GM23338 (cell line): ENCODE measurements around the gene SYTL1. TPM values are rescaled to one million over a fixed set of nuclear protein-coding genes. Genes with fewer than 3 reads are reported as not detected.
A peak's percentile ranks its signal among the peaks of the same experiment; 100 is the strongest.

ENCODE experiments used
- ATAC-seq: fragments of 200-7000 bp; cut with Tn5 transposase; 3 replicates; pipeline ENCODE4 v1.9.1; 2020
- DNase-seq: peaks from one replicate; pipeline ENCODE4 v3.0.0-alpha.2; 2015; ENCODE audit warnings: low spot score
- H2AFZ ChIP-seq: fragments of 200-600 bp; sonication (generic); 2 replicates; pipeline ENCODE4 v1.8.0; 2016; ENCODE audit warnings: antibody characterized with exemption, mild to moderate bottlenecking, moderate library complexity
- H3F3A ChIP-seq: fragments of 200-600 bp; sonication (generic); replicated peaks from 2 replicates; pipeline ENCODE4 v1.8.0; 2017; ENCODE audit warnings: antibody characterized with exemption, mixed run types, low read depth
- H3K27ac ChIP-seq: fragments of 200-600 bp; sonication (generic); 2 replicates; pipeline ENCODE4 v1.6.1; 2016; ENCODE audit warnings: low read depth
- H3K27me3 ChIP-seq: fragments of 200-600 bp; sonication (generic); 2 replicates; pipeline ENCODE4 v1.8.0; 2016; ENCODE audit warnings: mild to moderate bottlenecking, mixed run types, moderate library complexity; ENCODE audit not compliant: insufficient read depth
- H3K36me3 ChIP-seq: fragments of 200-600 bp; sonication (generic); 2 replicates; pipeline ENCODE4 v1.8.0; 2016; ENCODE audit warnings: mild to moderate bottlenecking; ENCODE audit not compliant: insufficient read depth
- H3K4me1 ChIP-seq: fragments of 200-600 bp; sonication (generic); 2 replicates; pipeline ENCODE4 v1.8.0; 2016; ENCODE audit warnings: mild to moderate bottlenecking, moderate library complexity; ENCODE audit not compliant: insufficient read depth
- H3K4me2 ChIP-seq: fragments of 200-600 bp; sonication (generic); 2 replicates; pipeline ENCODE4 v1.7.1; 2017; ENCODE audit warnings: mixed run types
- H3K4me3 ChIP-seq: fragments of 200-600 bp; sonication (generic); 2 replicates; pipeline ENCODE4 v1.6.1; 2016; ENCODE audit warnings: mixed run types
- H3K79me2 ChIP-seq: fragments of 200-600 bp; sonication (generic); replicated peaks from 2 replicates; pipeline ENCODE4 v1.8.0; 2017; ENCODE audit warnings: mild to moderate bottlenecking; ENCODE audit not compliant: insufficient read depth
- H3K9me2 ChIP-seq: fragments of 200-600 bp; sonication (generic); 2 replicates; pipeline ENCODE4 v1.8.0; 2017; ENCODE audit not compliant: insufficient read depth
- H4K20me1 ChIP-seq: fragments of 200-600 bp; sonication (generic); replicated peaks from 2 replicates; pipeline ENCODE4 v1.8.0; 2017; ENCODE audit warnings: mild to moderate bottlenecking; ENCODE audit not compliant: insufficient read depth
- H3K27ac Mint-ChIP-seq: 2 replicates; pipeline ENCODE4 v1.8.0; 2020; ENCODE audit warnings: inconsistent platforms, mild to moderate bottlenecking, moderate library complexity, mixed read lengths
- H3K27me3 Mint-ChIP-seq: 3 replicates; pipeline ENCODE4 v1.8.0; 2022; ENCODE audit warnings: low read depth, mild to moderate bottlenecking, moderate library complexity, mixed read lengths, inconsistent platforms; ENCODE audit not compliant: insufficient read depth, poor library complexity
- H3K36me3 Mint-ChIP-seq: 3 replicates; pipeline ENCODE4 v1.8.0; 2021; ENCODE audit warnings: low read depth, mild to moderate bottlenecking, inconsistent platforms, moderate library complexity, mixed read lengths
- H3K4me1 Mint-ChIP-seq: 3 replicates; pipeline ENCODE4 v1.8.0; 2020; ENCODE audit warnings: mild to moderate bottlenecking, inconsistent platforms, mixed read lengths
- H3K4me3 Mint-ChIP-seq: 3 replicates; pipeline ENCODE4 v1.8.0; 2021; ENCODE audit warnings: moderate library complexity, mild to moderate bottlenecking, inconsistent platforms, mixed read lengths
- H3K9me3 Mint-ChIP-seq: 3 replicates; pipeline ENCODE4 v1.8.0; 2020; ENCODE audit warnings: moderate library complexity, mild to moderate bottlenecking, inconsistent platforms, mixed read lengths
- CREB1 ChIP-seq: fragments of 250-450 bp; sonication (Bioruptor Pico); IDR thresholded peaks from 2 replicates; pipeline ENCODE4 v1.5.0; 2020; ENCODE audit warnings: low read depth, mild to moderate bottlenecking, moderate library complexity
- EZH2phosphoT487 ChIP-seq: fragments of 200-600 bp; sonication (generic); IDR thresholded peaks from one replicate; pipeline ENCODE4 v1.8.1; 2018; ENCODE audit warnings: antibody characterized with exemption; ENCODE audit not compliant: unreplicated experiment
- NANOG ChIP-seq: IDR thresholded peaks from 2 replicates; pipeline ENCODE4 v1.6.1; 2016; ENCODE audit warnings: antibody characterized with exemption, borderline replicate concordance
- POLR2AphosphoS5 ChIP-seq: IDR thresholded peaks from 2 replicates; pipeline ENCODE4 v1.6.1; 2016; ENCODE audit warnings: antibody characterized with exemption, low read depth
- ZNF331 ChIP-seq: fragments of 250-450 bp; sonication (Bioruptor Pico); IDR thresholded peaks from 2 replicates; pipeline ENCODE4 v1.5.0; 2020; ENCODE audit warnings: low read depth, mild to moderate bottlenecking, moderate library complexity
- polyA plus RNA-seq: library from polyadenylated mRNA; unstranded; fragments of >200 nt; fragmentation: Nextera tagmentation; extraction: Ambion mirVana; gene quantifications from 2 replicates; pipeline ENCODE4 v1.2.1, GENCODE V29; 2016
- total RNA-seq: library from RNA; depleted of rRNA; stranded (reverse); fragments of >200 nt; shearing (Covaris generic); gene quantifications from 2 replicates; pipeline ENCODE4 v1.2.3, GENCODE V29; 2014
- TF ChIP-seq, protein P1 (sequence below), 2 experiments: fragments of 200-600 bp in 1 of 2; sonication (generic) in 1 of 2; conservative IDR thresholded peaks; 2 replicates each; pipeline versions ENCODE4 v1.5.1 to v1.6.1; 2016 to 2017; ENCODE audit warnings: antibody characterized with exemption in 2 of 2, low read depth in 2 of 2, mild to moderate bottlenecking in 2 of 2, moderate library complexity in 1 of 2
- TF ChIP-seq, protein P2 (sequence below): IDR thresholded peaks from 2 replicates; pipeline ENCODE4 v1.6.1; 2016; ENCODE audit warnings: antibody characterized with exemption
- TF ChIP-seq, protein P3 (sequence below): IDR thresholded peaks from one replicate; pipeline ENCODE4 v1.6.1; 2018; ENCODE audit warnings: antibody characterized with exemption; ENCODE audit not compliant: unreplicated experiment

SYTL1 gene
- total and polyA plus RNA-seq, 2 experiments from 2014 or later, result 4.9 to 12.3 TPM

DNA sequence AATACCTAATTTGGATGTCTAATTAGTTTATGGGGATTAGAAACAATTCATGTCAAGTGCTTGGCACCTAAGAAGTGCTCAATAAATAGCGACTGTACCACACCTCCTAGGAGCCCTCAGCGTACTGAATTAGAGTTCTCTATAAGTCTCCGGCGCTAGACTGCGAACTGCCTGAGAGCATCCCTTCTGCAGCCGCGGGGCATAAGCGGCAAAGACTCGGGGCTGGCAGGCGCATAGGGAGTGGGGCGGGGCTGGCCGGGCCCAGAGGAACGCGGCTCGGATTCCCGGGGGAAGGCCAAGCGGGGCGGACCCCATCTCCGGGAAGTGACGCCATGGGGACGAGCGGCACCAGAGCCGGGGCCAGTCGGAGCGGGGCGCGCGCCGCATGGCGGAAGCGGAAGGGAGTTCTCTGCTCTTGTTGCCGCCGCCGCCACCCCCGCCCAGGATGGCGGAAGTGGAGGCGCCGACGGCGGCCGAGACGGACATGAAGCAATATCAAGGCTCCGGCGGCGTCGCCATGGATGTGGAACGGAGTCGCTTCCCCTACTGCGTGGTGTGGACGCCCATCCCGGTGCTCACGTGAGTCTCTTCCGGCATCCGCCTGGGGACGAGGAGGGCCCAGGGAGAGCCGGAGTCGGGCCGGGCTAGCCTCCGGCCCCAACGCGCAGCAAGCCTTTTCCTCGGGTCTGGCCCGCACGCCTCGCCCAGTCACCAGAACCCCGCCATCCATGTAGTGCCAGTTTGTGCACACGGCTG, 19.8 kb upstream of the SYTL1 start, which contains the start of gene TMEM222:
TSS of gene TMEM222 (plus strand) at position 351 of the 756 bp plus-strand sequence. CDS start at position 386, 35 bp downstream.
- DNase-seq (peak; percentile 98), ATAC-seq (peak; percentile 96)
- Histone ChIP-seq H4K20me1 (peaks cover 7% of the 10 kb centered on the region; the same call in 1 of the 2 replicates), H3K9me2 (no peaks in the 10 kb centered on the region), H3K4me1 (peaks cover 11% of the 10 kb centered on the region; the same call in 1 of the 2 replicates), H3K27me3 (no peaks in the 10 kb centered on the region), H3K27ac (peak within 1 kb of the TSS; percentile 93), H3F3A (peaks cover 13% of the 10 kb centered on the region; the same call in 1 of the 2 replicates), H3K79me2 (peaks cover 47% of the 10 kb centered on the region), H3K4me3 (peak within 1 kb of the TSS; percentile 99), H3K4me2 (peak within 1 kb of the TSS; percentile 95), H2AFZ (peak within 1 kb of the TSS; percentile 98), H3K36me3 (no peaks in the 10 kb centered on the region)
- Mint-ChIP-seq H3K27me3 (peaks cover 10% of the 10 kb centered on the region), H3K9me3 (no peaks in the 10 kb centered on the region), H3K27ac (peak within 1 kb of the TSS; percentile 99), H3K4me3 (peak within 1 kb of the TSS; percentile 99), H3K36me3 (peaks cover 25% of the 10 kb centered on the region), H3K4me1 (peaks cover 7% of the 10 kb centered on the region; the same call in 2 of the 3 replicates)
- TF ChIP-seq CREB1 (peak; percentile 97), ZNF331 (CRISPR knock-in tag) (no peak), POLR2AphosphoS5 (peak; percentile 75), NANOG (no peak), EZH2phosphoT487 (no peak)
- TF ChIP-seq, protein P1, sequence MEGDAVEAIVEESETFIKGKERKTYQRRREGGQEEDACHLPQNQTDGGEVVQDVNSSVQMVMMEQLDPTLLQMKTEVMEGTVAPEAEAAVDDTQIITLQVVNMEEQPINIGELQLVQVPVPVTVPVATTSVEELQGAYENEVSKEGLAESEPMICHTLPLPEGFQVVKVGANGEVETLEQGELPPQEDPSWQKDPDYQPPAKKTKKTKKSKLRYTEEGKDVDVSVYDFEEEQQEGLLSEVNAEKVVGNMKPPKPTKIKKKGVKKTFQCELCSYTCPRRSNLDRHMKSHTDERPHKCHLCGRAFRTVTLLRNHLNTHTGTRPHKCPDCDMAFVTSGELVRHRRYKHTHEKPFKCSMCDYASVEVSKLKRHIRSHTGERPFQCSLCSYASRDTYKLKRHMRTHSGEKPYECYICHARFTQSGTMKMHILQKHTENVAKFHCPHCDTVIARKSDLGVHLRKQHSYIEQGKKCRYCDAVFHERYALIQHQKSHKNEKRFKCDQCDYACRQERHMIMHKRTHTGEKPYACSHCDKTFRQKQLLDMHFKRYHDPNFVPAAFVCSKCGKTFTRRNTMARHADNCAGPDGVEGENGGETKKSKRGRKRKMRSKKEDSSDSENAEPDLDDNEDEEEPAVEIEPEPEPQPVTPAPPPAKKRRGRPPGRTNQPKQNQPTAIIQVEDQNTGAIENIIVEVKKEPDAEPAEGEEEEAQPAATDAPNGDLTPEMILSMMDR (conservative IDR thresholded peaks at IDR 0.05; ENCODE audit: low read depth in 2 of 2), result 0 out of 4 replicates have a peak, but pooled peaks of 1 of the 2 experiments have one; percentile 9
- TF ChIP-seq, protein P2, sequence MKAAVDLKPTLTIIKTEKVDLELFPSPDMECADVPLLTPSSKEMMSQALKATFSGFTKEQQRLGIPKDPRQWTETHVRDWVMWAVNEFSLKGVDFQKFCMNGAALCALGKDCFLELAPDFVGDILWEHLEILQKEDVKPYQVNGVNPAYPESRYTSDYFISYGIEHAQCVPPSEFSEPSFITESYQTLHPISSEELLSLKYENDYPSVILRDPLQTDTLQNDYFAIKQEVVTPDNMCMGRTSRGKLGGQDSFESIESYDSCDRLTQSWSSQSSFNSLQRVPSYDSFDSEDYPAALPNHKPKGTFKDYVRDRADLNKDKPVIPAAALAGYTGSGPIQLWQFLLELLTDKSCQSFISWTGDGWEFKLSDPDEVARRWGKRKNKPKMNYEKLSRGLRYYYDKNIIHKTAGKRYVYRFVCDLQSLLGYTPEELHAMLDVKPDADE, result peak; percentile 87
- TF ChIP-seq, protein P3, sequence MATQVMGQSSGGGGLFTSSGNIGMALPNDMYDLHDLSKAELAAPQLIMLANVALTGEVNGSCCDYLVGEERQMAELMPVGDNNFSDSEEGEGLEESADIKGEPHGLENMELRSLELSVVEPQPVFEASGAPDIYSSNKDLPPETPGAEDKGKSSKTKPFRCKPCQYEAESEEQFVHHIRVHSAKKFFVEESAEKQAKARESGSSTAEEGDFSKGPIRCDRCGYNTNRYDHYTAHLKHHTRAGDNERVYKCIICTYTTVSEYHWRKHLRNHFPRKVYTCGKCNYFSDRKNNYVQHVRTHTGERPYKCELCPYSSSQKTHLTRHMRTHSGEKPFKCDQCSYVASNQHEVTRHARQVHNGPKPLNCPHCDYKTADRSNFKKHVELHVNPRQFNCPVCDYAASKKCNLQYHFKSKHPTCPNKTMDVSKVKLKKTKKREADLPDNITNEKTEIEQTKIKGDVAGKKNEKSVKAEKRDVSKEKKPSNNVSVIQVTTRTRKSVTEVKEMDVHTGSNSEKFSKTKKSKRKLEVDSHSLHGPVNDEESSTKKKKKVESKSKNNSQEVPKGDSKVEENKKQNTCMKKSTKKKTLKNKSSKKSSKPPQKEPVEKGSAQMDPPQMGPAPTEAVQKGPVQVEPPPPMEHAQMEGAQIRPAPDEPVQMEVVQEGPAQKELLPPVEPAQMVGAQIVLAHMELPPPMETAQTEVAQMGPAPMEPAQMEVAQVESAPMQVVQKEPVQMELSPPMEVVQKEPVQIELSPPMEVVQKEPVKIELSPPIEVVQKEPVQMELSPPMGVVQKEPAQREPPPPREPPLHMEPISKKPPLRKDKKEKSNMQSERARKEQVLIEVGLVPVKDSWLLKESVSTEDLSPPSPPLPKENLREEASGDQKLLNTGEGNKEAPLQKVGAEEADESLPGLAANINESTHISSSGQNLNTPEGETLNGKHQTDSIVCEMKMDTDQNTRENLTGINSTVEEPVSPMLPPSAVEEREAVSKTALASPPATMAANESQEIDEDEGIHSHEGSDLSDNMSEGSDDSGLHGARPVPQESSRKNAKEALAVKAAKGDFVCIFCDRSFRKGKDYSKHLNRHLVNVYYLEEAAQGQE, result no peak
